ENCODE results near the gene KRTAP9-7. TPM values are rescaled to one million over a fixed set of nuclear protein-coding genes. Genes with fewer than 3 reads are reported as not detected.

Gene KRTAP9-7
- total RNA-seq, 1 donor from 2014 or later = not detected

GRCh38 chr17:41322094-41322902, 46.8 kb downstream of the KRTAP9-7 start:
- DNase-seq = peak; percentile 16

- DNase-seq = no peak
Observed at GRCh38 chr17:41322903-41323895, 47.7 kb downstream of the KRTAP9-7 start.

GRCh38 chr17:41324180-41325075, 48.9 kb downstream of the KRTAP9-7 start:
- DNase-seq = no peak

GRCh38 chr17:41325126-41325525, 49.6 kb downstream of the KRTAP9-7 start:
- DNase-seq = no peak

GRCh38 chr17:41325611-41326010, 50.1 kb downstream of the KRTAP9-7 start:
- no peak for DNase-seq

Small RNA genes lying within 50 kb of the gene (small RNA-seq; reads per million reads assigned to genes)
- gene KRTAP9-10P (ENCODE audit: low replicate concordance) = not detected

Other genes with a start within 250 kb of the KRTAP9-7 start
- gene KRTAP1-5, start 248.5 kb upstream of the KRTAP9-7 start, total RNA-seq = 14.1 TPM
- gene KRTAP1-4, start 245.5 kb upstream of the KRTAP9-7 start, total RNA-seq = not detected
- gene KRTAP1-3, start 240.8 kb upstream of the KRTAP9-7 start, total RNA-seq = 12.2 TPM
- 7.5 TPM for gene KRTAP1-1, start 234.2 kb upstream of the KRTAP9-7 start, total RNA-seq
- gene KRTAP2-1, start 228.4 kb upstream of the KRTAP9-7 start, total RNA-seq = 3.4 TPM
- 6.5 TPM for gene KRTAP2-2, start 220.5 kb upstream of the KRTAP9-7 start, total RNA-seq
- gene KRTAP2-3, start 215.6 kb upstream of the KRTAP9-7 start, total RNA-seq = 0.30 TPM
- 3.3 TPM for gene KRTAP2-4, start 209.8 kb upstream of the KRTAP9-7 start, total RNA-seq
- 11.4 TPM for gene KRTAP4-7, start 191.5 kb upstream of the KRTAP9-7 start, total RNA-seq
- 3.1 TPM for gene KRTAP4-8, start 177.6 kb upstream of the KRTAP9-7 start, total RNA-seq
- gene KRTAP4-16, start 173.5 kb upstream of the KRTAP9-7 start, total RNA-seq = not detected
- 5.2 TPM for gene KRTAP4-9, start 170.3 kb upstream of the KRTAP9-7 start, total RNA-seq
- 0.79 TPM for gene KRTAP4-11, start 157.3 kb upstream of the KRTAP9-7 start, total RNA-seq
- gene KRTAP4-12, start 151.5 kb upstream of the KRTAP9-7 start, total RNA-seq = 0.89 TPM
- 4.0 TPM for gene KRTAP4-6, start 135.2 kb upstream of the KRTAP9-7 start, total RNA-seq
- 1.3 TPM for gene KRTAP4-5, start 125.9 kb upstream of the KRTAP9-7 start, total RNA-seq
- gene KRTAP4-4, start 115.0 kb upstream of the KRTAP9-7 start, total RNA-seq = 2.2 TPM
- gene KRTAP4-3, start 107.5 kb upstream of the KRTAP9-7 start, total RNA-seq = 2.0 TPM
- 1.1 TPM for gene KRTAP4-2, start 97.5 kb upstream of the KRTAP9-7 start, total RNA-seq
- 3.6 TPM for gene KRTAP4-1, start 90.8 kb upstream of the KRTAP9-7 start, total RNA-seq
- not detected for gene KRTAP9-1, start 85.8 kb upstream of the KRTAP9-7 start, total RNA-seq
- gene KRTAP9-2, start 49.0 kb upstream of the KRTAP9-7 start, total RNA-seq = 6.3 TPM
- gene KRTAP9-3, start 43.2 kb upstream of the KRTAP9-7 start, total RNA-seq = 7.3 TPM
- gene KRTAP9-8, start 37.7 kb upstream of the KRTAP9-7 start, total RNA-seq = 8.5 TPM
- gene KRTAP9-4, start 26.0 kb upstream of the KRTAP9-7 start, total RNA-seq = 6.5 TPM
- 2.6 TPM for gene KRTAP9-9, start 20.3 kb upstream of the KRTAP9-7 start, total RNA-seq
- gene KRTAP9-6, start 10.3 kb upstream of the KRTAP9-7 start, total RNA-seq = not detected
- 0.39 TPM for gene KRTAP29-1, start 27.2 kb downstream of the KRTAP9-7 start, total RNA-seq
- 4.5 TPM for gene KRTAP16-1, start 33.6 kb downstream of the KRTAP9-7 start, total RNA-seq
- 7.9 TPM for gene KRTAP17-1, start 40.0 kb downstream of the KRTAP9-7 start, total RNA-seq
- gene KRT33A, start 75.1 kb downstream of the KRTAP9-7 start, total RNA-seq = 22.0 TPM
- gene KRT33B, start 94.1 kb downstream of the KRTAP9-7 start, total RNA-seq = 7.7 TPM
- gene KRT34, start 106.6 kb downstream of the KRTAP9-7 start, total RNA-seq = 19.5 TPM
- 52.1 TPM for gene KRT31, start 121.9 kb downstream of the KRTAP9-7 start, total RNA-seq
- 0.99 TPM for gene KRT37, start 148.9 kb downstream of the KRTAP9-7 start, total RNA-seq
- 7.2 TPM for gene KRT38, start 165.3 kb downstream of the KRTAP9-7 start, total RNA-seq
- gene KRT32, start 191.7 kb downstream of the KRTAP9-7 start, total RNA-seq = 28.0 TPM
- 31.5 TPM for gene KRT35, start 205.5 kb downstream of the KRTAP9-7 start, total RNA-seq
- gene KRT36, start 214.2 kb downstream of the KRTAP9-7 start, total RNA-seq = 1.9 TPM
- 2.9 TPM for gene KRT13, start 229.9 kb downstream of the KRTAP9-7 start, total RNA-seq
- gene KRT15, start 243.2 kb downstream of the KRTAP9-7 start, total RNA-seq = 348 TPM